H9 (cell line): Measurements from ENCODE around the gene ZNF648. TPM values are rescaled to one million over a fixed set of nuclear protein-coding genes. Genes with fewer than 3 reads are reported as not detected.

ENCODE experiments used
- DNase-seq: peaks from one replicate; pipeline ENCODE4 v3.0.0-alpha.2; 2017
- H2AFZ ChIP-seq: one replicate; pipeline ENCODE4 v1.6.1; 2013; ENCODE audit warnings: mild to moderate bottlenecking, low read length, control low read depth, moderate library complexity
- H2AK5ac ChIP-seq: 2 replicates; pipeline ENCODE4 v1.6.1; 2013; ENCODE audit warnings: low read length, control low read depth, mixed read lengths; ENCODE audit not compliant: insufficient read length
- H2BK120ac ChIP-seq: one replicate; pipeline ENCODE4 v1.6.1; 2013; ENCODE audit warnings: low read depth, mild to moderate bottlenecking, low read length, control low read depth, inconsistent platforms; ENCODE audit not compliant: poor library complexity, severe bottlenecking
- H2BK12ac ChIP-seq: 2 replicates; pipeline ENCODE4 v1.6.1; 2013; ENCODE audit warnings: low read length, control low read depth, mixed read lengths, low read depth; ENCODE audit not compliant: insufficient read length
- H2BK15ac ChIP-seq: 2 replicates; pipeline ENCODE4 v1.6.1; 2013; ENCODE audit warnings: low read depth, low read length, control low read depth
- H2BK20ac ChIP-seq: one replicate; pipeline ENCODE4 v1.6.1; 2013; ENCODE audit warnings: low read depth, mild to moderate bottlenecking, low read length, control low read depth, inconsistent platforms; ENCODE audit not compliant: poor library complexity, severe bottlenecking
- H2BK5ac ChIP-seq: 2 replicates; pipeline ENCODE4 v1.6.1; 2013; ENCODE audit warnings: low read length, control low read depth, mixed read lengths; ENCODE audit not compliant: insufficient read length
- H3K14ac ChIP-seq: 2 replicates; pipeline ENCODE4 v1.6.1; 2013; ENCODE audit warnings: low read length, control low read depth; ENCODE audit not compliant: insufficient read depth
- H3K18ac ChIP-seq: 2 replicates; pipeline ENCODE4 v1.6.1; 2013; ENCODE audit warnings: low read depth, mild to moderate bottlenecking, mixed read lengths, low read length, control low read depth; ENCODE audit not compliant: insufficient read length
- H3K23ac ChIP-seq: 2 replicates; pipeline ENCODE4 v1.6.1; 2013; ENCODE audit warnings: low read length, control low read depth, mixed read lengths, low read depth; ENCODE audit not compliant: insufficient read length
- H3K23me2 ChIP-seq: 2 replicates; pipeline ENCODE4 v1.6.1; 2013; ENCODE audit warnings: low read depth, mild to moderate bottlenecking, mixed read lengths, low read length, control low read depth; ENCODE audit not compliant: insufficient read length, poor library complexity, severe bottlenecking
- H3K27ac ChIP-seq: 2 replicates; pipeline ENCODE4 v1.5.1; 2013; ENCODE audit warnings: low read length, control low read depth, mixed read lengths, low read depth; ENCODE audit not compliant: insufficient read length
- H3K27me3 ChIP-seq: 2 replicates; pipeline ENCODE4 v1.6.1; 2013; ENCODE audit warnings: low read length, control low read depth, inconsistent platforms; ENCODE audit not compliant: insufficient read depth
- H3K4ac ChIP-seq: 2 replicates; pipeline ENCODE4 v1.6.1; 2013; ENCODE audit warnings: low read depth, mild to moderate bottlenecking, control low read depth, inconsistent platforms, low read length, moderate library complexity
- H3K4me1 ChIP-seq: 2 replicates; pipeline ENCODE4 v1.6.1; 2013; ENCODE audit warnings: low read length, control low read depth, inconsistent platforms; ENCODE audit not compliant: insufficient read depth
- H3K4me2 ChIP-seq: 2 replicates; pipeline ENCODE4 v1.6.1; 2013; ENCODE audit warnings: low read length, control low read depth, mixed read lengths; ENCODE audit not compliant: insufficient read length, insufficient read depth
- H3K56ac ChIP-seq: 2 replicates; pipeline ENCODE4 v1.6.1; 2013; ENCODE audit warnings: low read depth, mild to moderate bottlenecking, mixed read lengths, low read length, control low read depth; ENCODE audit not compliant: insufficient read length
- H3K79me1 ChIP-seq: 2 replicates; pipeline ENCODE4 v1.6.1; 2013; ENCODE audit warnings: low read depth, mild to moderate bottlenecking, moderate library complexity, low read length, control low read depth, inconsistent platforms; ENCODE audit not compliant: insufficient read depth, poor library complexity, severe bottlenecking
- H3K79me2 ChIP-seq: 2 replicates; pipeline ENCODE4 v1.6.1; 2013; ENCODE audit warnings: low read length, control low read depth, inconsistent platforms; ENCODE audit not compliant: insufficient read depth
- H3K9ac ChIP-seq: 2 replicates; pipeline ENCODE4 v1.6.1; 2013; ENCODE audit warnings: low read length, control low read depth, mixed read lengths; ENCODE audit not compliant: insufficient read length; ENCODE audit errors: extremely low read depth
- H3K9me3 ChIP-seq: one replicate; pipeline ENCODE4 v1.6.1; 2013; ENCODE audit warnings: low read depth, low read length, inconsistent platforms; ENCODE audit not compliant: control insufficient read depth
- H3T11ph ChIP-seq: one replicate; pipeline ENCODE4 v1.6.1; 2013; ENCODE audit warnings: mild to moderate bottlenecking, low read length, control low read depth, inconsistent platforms
- H4K20me1 ChIP-seq: one replicate; pipeline ENCODE4 v1.6.1; 2013; ENCODE audit not compliant: control insufficient read depth, insufficient read length, insufficient read depth
- H4K5ac ChIP-seq: 2 replicates; pipeline ENCODE4 v1.6.1; 2013; ENCODE audit warnings: low read depth, mild to moderate bottlenecking, mixed read lengths, low read length, control low read depth; ENCODE audit not compliant: insufficient read length
- H4K8ac ChIP-seq: replicated peaks from 2 replicates; pipeline ENCODE4 v1.6.1; 2013; ENCODE audit warnings: low read length, control low read depth, mixed read lengths, low read depth; ENCODE audit not compliant: insufficient read length
- H4K91ac ChIP-seq: 2 replicates; pipeline ENCODE4 v1.6.1; 2013; ENCODE audit warnings: low read depth, mild to moderate bottlenecking, moderate library complexity, mixed read lengths, low read length, control low read depth; ENCODE audit not compliant: insufficient read length
- H3K27ac Mint-ChIP-seq, 3 experiments: 2 replicates in 2 of 3; 3 replicates in 1 of 3; pipeline ENCODE4 v1.8.0; 2020 to 2021; ENCODE audit warnings: mixed read lengths in 3 of 3, mild to moderate bottlenecking in 1 of 3, moderate library complexity in 1 of 3
- H3K27me3 Mint-ChIP-seq: 2 replicates; pipeline ENCODE4 v1.8.0; 2021; ENCODE audit warnings: low read depth, mild to moderate bottlenecking, moderate library complexity, mixed read lengths
- H3K36me3 Mint-ChIP-seq, 3 experiments: 2 replicates in 2 of 3; 3 replicates in 1 of 3; pipeline ENCODE4 v1.8.0; 2020 to 2021; ENCODE audit warnings: low read depth in 3 of 3, mixed read lengths in 3 of 3; ENCODE audit not compliant: insufficient read depth in 1 of 3
- H3K4me1 Mint-ChIP-seq, 2 experiments: 2 replicates each; pipeline ENCODE4 v1.8.0; 2020; ENCODE audit warnings: mixed read lengths in 2 of 2
- H3K4me3 Mint-ChIP-seq, 2 experiments: 2 replicates in 1 of 2; 3 replicates in 1 of 2; pipeline ENCODE4 v1.8.0; 2020 to 2021; ENCODE audit warnings: mild to moderate bottlenecking in 2 of 2, mixed read lengths in 2 of 2, moderate library complexity in 1 of 2
- H3K9me3 Mint-ChIP-seq, 2 experiments: 2 replicates in 1 of 2; 3 replicates in 1 of 2; pipeline ENCODE4 v1.8.0; 2020; ENCODE audit warnings: mild to moderate bottlenecking in 2 of 2, mixed read lengths in 2 of 2, moderate library complexity in 1 of 2
- CTCF ChIP-seq: fragments of 200-600 bp; sonication (generic); conservative IDR thresholded peaks from 3 replicates; pipeline ENCODE4 v1.8.0; 2021; ENCODE audit warnings: antibody characterized with exemption, mild to moderate bottlenecking
- WGBS: extraction: QIAGEN DNeasy Blood & Tissue Kit; methylation state at CpG from one replicate; pipeline ENCODE4 v1.1.7; 2013; ENCODE audit warnings: missing lambda C conversion rate, low lambda C conversion rate, mixed read lengths; ENCODE audit not compliant: insufficient read length; ENCODE audit errors: extremely low coverage; 5-methylcytosine and 5-hydroxymethylcytosine counted together
- total RNA-seq: library from RNA; stranded (reverse); gene quantifications from 2 replicates; pipeline ENCODE4 v1.2.1, GENCODE V29; 2021

Gene ZNF648
- total RNA-seq, 1 experiment from 2014 or later, result 1.4 TPM

GRCh38 chr1:182065126-182065845 lies 3.8 kb upstream of the ZNF648 start:
- Mint-ChIP-seq H3K9me3 (peaks cover 9% of the 10 kb centered on the region in 2 experiments; a peak in 4 of 5 replicates), H3K4me3 (no peak overlapping the region), H3K36me3 (peaks cover 0 to 4% (median 0%) of the 10 kb centered on the region in 3 experiments; a peak in 1 of 7 replicates), H3K27ac (no peak overlapping the region), H3K4me1 (peaks cover 14 to 16% of the 10 kb centered on the region in 2 experiments), H3K27me3 (peaks cover 13% of the 10 kb centered on the region)
- H4K91ac ChIP-seq, result no peak overlapping the region
- no peak overlapping the region for H4K8ac ChIP-seq
- H4K5ac ChIP-seq, result no peak overlapping the region
- H2AK5ac ChIP-seq, result no peak overlapping the region
- no peak overlapping the region for H3K56ac ChIP-seq
- no peak overlapping the region for H2BK5ac ChIP-seq
- H2BK120ac ChIP-seq, result no peak overlapping the region
- H2AFZ ChIP-seq, result no peak overlapping the region
- H3K27ac ChIP-seq, result no peak overlapping the region
- no peak overlapping the region for H2BK20ac ChIP-seq
- no peak overlapping the region for H3K23ac ChIP-seq
- no peak overlapping the region for H3K9ac ChIP-seq
- no peaks in the 10 kb centered on the region; the same call in 1 of the 2 replicates for H3K27me3 ChIP-seq
- no peaks in the 10 kb centered on the region for H3K79me1 ChIP-seq
- TF ChIP-seq CTCF, result no peak; the same call in 2 of the 3 replicates
- H3K9me3 ChIP-seq, result no peaks in the 10 kb centered on the region
- no peaks in the 10 kb centered on the region for H3K23me2 ChIP-seq
- H3K18ac ChIP-seq, result no peak overlapping the region
- DNase-seq, result no peak
- no CpG with 5 or more reads among the region's 5 CpGs for WGBS
- H3K4me2 ChIP-seq, result no peak overlapping the region
- H3K4me1 ChIP-seq, result no peaks in the 10 kb centered on the region
- H3K4ac ChIP-seq, result no peak overlapping the region
- no peaks in the 10 kb centered on the region for H3K79me2 ChIP-seq
- no peak overlapping the region for H3T11ph ChIP-seq
- H3K14ac ChIP-seq, result no peak overlapping the region
- no peaks in the 10 kb centered on the region for H4K20me1 ChIP-seq
- H2BK15ac ChIP-seq, result no peak overlapping the region
- H2BK12ac ChIP-seq, result no peak overlapping the region
